GM21390 (cell line): ENCODE measurements around the gene CHGA.

Experiments
- ATAC-seq: cut with Tn5 transposase; IDR thresholded peaks from one replicate; pipeline ENCODE4 v1.9.1; 2021; ENCODE audit not compliant: unreplicated experiment

The CHGA gene

DNA sequence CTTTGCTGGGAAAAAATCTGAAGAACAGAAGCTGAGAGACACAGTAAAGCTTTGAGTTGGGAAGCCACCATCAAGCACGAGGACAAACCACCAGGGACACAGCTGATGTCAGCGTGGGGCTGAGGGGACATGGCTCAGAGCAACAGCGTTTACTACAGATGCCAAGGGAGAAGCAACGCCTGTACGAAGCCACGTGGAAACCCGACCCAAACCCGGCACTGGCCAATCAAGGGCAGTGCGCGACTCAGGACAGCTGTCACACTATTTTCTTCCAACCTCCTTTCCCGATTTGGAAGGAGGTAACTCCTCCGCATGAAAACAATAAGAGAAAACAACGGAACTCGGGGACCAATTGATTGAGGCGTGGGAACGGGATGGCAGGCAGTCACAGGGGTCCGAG lies 20.2 kb upstream of the CHGA start:
- no peak for ATAC-seq

GRCh38 chr14:92903359-92903758 lies 19.6 kb upstream of the CHGA start:
- ATAC-seq: no peak

- ATAC-seq: no peak
Measured at GRCh38 chr14:92905667-92906066, 17.3 kb upstream of the CHGA start.

DNA sequence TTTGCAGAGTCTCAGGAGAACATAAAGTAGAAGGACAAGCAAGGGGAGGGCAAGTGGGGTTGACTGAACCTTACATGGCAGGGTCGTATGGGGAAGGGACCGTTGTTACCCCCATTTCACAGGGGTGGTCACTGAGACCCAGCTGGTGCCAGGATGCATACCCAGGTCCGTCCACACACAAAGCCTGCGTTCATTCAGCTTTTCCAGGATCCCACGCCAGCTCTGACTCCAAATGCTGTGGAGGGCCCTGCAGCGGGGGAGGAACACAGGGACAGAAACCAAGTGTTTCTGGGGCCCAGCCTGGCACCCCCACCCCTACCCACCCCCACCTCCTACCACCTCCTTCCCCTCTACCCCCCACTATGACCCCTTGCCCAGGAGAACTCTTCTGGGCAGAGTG lies 16.5 kb upstream of the CHGA start:
- ATAC-seq: no peak

- no peak for ATAC-seq
Measured at GRCh38 chr14:92906823-92907222, 16.1 kb upstream of the CHGA start.

- ATAC-seq: no peak
Measured at GRCh38 chr14:92907316-92907911, 15.5 kb upstream of the CHGA start.

DNA sequence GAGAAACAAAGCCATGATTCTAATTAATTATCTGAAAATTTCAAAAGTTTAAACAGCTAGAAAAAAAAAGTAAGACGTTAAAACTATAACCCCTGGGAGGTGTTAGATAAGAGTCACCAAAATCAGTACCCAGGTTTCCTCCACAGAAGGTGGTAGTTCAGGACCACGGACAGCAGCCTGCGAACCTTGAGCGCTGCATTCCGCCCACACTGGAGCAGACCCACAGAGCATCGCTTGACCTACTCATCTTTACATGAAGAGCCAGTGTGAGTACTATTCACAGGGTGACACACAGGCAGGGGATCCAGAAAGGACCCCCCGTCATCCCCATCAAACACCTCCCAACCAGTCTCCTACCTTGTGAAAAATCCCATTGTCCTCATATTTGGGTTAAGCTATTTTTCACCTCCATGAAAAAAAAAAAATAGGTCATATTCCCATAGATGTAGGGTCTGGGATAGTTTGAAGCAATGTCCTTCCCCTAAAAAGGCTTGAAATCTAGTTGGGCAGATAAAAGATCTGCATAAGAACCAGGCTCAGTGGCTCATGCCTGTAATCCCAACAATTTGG lies 8.8 kb upstream of the CHGA start:
- no peak for ATAC-seq

DNA sequence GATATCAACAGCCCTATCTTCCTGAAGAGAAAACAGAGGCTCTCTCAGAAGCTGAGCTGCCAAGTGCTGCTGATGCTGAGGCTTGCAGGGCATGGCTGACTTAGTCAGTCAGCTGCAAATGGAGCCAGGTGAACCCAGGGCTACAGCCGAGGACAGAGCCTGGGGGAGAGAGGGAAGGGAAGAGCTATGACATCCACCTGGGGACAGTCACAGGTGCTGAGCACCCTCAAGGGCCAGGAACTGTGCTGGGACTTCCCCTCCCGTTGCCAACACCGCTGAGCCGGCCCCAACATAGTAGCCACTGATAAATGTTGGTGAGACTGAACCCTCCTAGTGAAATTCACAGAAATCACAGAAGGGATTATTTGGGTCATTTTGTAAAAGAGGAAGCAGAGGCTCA lies 6.7 kb upstream of the CHGA start:
- ATAC-seq: no peak

GRCh38 chr14:92917041-92917940 lies 5.7 kb upstream of the CHGA start:
- ATAC-seq: no peak

GRCh38 chr14:92917956-92918355 lies 5.0 kb upstream of the CHGA start:
- no peak for ATAC-seq

DNA sequence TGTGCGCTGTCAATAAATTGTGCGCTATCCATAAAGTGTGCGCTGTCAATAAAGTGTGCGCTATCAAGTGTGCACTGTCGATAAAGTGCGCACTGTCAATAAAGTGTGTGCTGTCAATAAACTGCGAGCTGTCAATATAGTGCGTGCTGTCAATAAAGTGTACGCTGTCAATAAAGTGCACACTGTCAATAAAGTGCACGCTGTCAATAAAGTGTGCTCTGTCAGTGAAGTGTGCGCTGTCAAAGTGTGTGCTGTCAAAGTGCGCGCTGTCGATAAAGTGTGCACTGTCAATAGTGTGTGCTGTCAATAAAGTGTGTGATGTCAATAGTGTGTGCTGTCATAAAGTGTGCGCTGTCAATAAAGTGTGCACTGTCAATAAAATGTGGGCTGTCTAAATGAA lies 2.9 kb upstream of the CHGA start:
- no peak for ATAC-seq

- no peak for ATAC-seq
Measured at GRCh38 chr14:92922155-92922735, 705 bp upstream of the CHGA start.

DNA sequence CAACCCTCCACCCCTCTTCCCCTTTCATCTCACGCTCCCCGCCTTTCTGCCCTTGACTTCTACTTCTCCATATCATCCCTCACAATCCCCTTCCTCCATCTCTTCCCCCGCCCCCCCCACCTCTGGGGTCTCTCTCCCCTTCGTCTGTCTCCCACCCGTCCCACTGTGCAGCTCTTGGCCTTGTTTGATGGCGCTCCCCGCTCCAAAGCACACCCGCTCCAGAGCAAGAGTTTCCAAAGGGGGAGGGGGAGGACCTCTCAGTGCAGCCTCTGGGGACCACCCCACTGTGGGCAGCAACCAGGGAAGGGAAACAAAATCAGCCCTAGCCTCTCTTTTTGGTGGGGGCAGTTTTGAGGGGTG lies 774 bp downstream of the CHGA start:
- ATAC-seq: no peak

DNA sequence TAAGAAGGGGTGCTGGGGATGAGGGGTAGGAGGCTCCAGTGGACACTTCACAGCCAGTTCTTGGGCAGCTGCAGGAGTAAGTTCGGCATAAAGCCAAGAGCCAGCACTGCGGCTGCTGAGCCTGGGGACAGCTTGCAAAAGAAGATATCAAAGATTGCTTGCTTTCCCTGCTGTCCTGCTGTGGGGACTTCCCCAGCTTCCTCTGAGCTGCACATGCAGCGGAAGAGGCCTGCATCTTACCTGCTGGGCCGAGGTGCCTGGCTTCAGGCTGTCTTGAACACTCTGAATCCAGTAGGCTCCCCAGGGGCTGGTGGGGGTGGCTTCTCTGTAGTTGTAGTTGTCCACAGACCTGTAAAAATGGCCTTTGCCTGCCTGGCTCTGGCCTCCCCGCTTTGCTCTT lies 1.3 kb downstream of the CHGA start:
- no peak for ATAC-seq

DNA sequence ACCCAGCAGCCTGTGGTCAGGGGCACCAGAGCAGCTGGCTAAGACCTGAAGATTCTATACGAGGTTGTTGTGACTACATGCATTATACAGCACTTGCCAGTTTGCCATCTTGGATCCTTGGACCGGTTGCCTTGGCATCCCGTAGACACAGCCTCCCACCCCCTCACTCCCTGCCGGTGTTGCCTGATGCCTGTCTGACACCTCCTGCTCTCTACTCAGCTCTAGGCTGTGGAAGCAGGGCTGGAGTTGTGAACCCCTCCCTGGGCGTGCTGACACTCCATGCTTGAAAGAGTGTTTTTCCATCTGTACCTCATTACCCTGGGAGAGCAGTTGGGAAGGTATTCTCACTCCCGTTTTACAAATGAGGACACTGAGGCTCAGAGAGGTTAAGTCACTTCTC lies 2.5 kb downstream of the CHGA start:
- no peak for ATAC-seq

GRCh38 chr14:92926180-92926845 lies 3.4 kb downstream of the CHGA start:
- ATAC-seq: no peak

DNA sequence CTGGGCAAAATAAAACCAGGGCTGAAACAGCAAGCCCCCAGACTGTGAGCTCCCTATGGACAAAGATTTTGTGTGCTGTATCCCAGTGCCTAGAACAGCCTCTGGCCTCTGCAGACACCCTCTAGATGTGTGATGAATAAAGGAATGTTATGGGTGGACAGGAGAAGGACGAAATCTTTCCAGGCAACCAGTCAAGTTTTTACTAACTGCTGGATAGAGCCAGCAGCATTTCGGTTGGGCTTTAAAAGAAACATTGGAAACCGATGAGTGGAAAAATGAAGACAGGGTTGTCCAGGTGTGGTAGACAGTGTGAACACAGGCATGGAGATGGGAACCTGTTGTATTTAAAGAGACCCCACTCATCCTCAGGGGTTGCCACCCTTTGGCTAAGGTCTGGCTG lies 4.0 kb downstream of the CHGA start:
- no peak for ATAC-seq

DNA sequence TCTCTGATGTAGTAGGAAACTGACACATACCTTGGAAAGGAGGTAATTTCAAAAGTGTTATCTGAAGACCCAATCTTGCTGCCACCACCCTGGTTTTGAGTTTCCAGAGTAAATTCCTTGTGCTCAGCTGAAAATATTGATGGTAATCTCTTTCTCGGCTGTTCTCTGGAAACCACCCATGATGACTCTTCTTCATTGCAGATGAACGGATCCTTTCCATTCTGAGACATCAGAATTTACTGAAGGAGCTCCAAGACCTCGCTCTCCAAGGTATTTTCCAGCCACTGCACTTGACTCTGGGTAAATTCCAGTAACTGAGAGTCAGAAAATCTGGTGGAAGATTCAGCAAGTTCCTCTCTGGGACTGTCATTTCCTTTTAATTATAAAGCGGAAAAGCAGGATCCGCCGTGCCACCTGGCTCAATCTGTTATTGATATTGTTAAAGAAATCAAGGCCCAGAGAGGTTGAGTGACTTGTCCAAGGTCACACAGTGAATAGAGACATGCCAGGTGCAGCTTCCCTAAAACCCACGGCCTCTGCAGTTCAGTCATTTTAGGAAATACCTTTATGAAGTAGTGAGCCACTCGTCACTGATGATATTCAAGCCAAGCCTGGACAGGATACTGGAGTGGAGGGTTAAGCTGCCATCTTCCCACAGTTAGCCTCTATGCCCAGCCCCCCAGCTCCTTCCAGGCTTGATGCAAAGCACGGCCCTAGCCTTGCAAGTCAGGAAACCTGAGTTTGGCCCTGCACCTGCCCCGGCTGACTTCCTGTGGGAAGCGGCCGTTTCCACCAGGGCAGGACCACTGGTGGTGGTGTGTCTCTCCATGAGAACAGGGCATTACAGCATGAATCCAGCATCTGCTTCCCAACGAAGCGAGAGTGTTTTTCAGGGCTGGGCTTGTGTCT lies 4.7 kb downstream of the CHGA start:
- no peak for ATAC-seq

DNA sequence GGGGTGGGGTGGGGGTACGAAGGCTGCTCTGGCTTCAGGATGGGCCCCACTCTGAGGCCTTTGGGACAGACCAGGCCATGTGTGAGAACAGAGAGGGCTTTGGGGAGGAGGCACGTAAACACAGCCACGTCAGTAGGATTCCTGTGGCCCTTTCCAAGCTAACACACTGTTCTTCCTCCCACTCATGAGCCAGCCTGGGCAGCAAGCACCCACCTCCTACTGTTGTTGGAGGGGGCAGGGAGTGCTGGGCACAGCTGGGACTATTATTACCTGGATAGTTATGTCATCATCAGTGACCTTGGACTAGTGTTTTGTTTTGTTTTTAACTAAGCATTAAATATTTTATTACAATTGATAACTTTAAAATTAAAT lies 5.3 kb downstream of the CHGA start:
- no peak for ATAC-seq

GRCh38 chr14:92928961-92929688 lies 6.2 kb downstream of the CHGA start:
- no peak for ATAC-seq
